ENCODE measurements around the gene GPR3. TPM values are rescaled to one million over a fixed set of nuclear protein-coding genes. Genes with fewer than 3 reads are reported as not detected.

Gene GPR3
- polyA plus RNA-seq, 2 of the 4 experiments (the other 2 are of a cell fraction) = 0.76 to 1.7 TPM

DNA sequence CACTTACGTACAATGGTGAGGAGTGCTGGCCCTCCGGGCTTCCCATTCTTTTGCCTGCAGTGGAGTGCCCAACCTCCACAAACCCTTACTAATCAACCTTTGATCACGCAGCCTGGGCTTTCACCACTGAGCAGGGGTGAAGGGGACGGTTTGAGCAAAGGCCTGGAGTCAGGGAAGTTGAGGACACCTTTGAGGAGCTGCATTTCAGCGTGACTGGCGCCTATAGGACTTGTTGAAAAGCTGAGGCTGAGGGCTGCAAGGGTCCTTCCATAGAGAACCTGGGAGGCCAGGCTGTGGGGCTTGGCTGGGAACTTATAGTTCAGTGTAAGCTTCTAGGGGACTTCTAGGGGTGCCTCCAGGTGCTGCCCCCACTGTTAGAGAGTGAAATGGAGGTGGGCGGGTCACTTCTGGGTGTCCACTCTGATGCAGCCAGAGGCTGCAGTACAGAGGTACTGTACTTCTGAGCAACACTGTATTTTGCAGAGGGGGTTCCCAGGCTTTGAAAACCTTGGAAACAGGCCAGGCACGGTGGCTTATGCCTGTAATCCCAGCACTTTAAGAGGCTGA is 40.8 kb upstream of the GPR3 start:
- Histone ChIP-seq H3K27ac (no peak overlapping the region), H3K9me3 (no peaks in the 10 kb centered on the region), H3K4me2 (no peak overlapping the region), H3K4me3 (no peak overlapping the region), H3K4me1 (peaks cover 14% of the 10 kb centered on the region; the same call in 1 of the 3 replicates)
- ChIA-PET POLR2A (no interaction called here), CTCF (interaction anchor here (1.0 to 12.1 kb wide), 4 partner anchors 10 to 55 kb away, joined by 3 to 134 read pairs (median 66); partner anchors contain the start of genes MAP3K6 and SYTL1)
- ATAC-seq = no peak
- no peak for TF ChIP-seq TP53 (CRISPR knock-in tag; IDR thresholded peaks at IDR 0.05)
- TF ChIP-seq JUN (IDR thresholded peaks at IDR 0.05) = no peak
- no peak for TF ChIP-seq CEBPB (IDR thresholded peaks at IDR 0.05)
- TF ChIP-seq, protein P1, sequence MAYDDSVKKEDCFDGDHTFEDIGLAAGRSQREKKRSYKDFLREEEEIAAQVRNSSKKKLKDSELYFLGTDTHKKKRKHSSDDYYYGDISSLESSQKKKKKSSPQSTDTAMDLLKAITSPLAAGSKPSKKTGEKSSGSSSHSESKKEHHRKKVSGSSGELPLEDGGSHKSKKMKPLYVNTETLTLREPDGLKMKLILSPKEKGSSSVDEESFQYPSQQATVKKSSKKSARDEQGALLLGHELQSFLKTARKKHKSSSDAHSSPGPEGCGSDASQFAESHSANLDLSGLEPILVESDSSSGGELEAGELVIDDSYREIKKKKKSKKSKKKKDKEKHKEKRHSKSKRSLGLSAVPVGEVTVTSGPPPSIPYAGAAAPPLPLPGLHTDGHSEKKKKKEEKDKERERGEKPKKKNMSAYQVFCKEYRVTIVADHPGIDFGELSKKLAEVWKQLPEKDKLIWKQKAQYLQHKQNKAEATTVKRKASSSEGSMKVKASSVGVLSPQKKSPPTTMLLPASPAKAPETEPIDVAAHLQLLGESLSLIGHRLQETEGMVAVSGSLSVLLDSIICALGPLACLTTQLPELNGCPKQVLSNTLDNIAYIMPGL (CRISPR knock-in tag; IDR thresholded peaks at IDR 0.05; ENCODE audit: borderline replicate concordance) = no peak
- TF ChIP-seq POLR2A (IDR thresholded peaks at IDR 0.05; ENCODE audit: low read length) = no peak
- TF ChIP-seq, protein P2, sequence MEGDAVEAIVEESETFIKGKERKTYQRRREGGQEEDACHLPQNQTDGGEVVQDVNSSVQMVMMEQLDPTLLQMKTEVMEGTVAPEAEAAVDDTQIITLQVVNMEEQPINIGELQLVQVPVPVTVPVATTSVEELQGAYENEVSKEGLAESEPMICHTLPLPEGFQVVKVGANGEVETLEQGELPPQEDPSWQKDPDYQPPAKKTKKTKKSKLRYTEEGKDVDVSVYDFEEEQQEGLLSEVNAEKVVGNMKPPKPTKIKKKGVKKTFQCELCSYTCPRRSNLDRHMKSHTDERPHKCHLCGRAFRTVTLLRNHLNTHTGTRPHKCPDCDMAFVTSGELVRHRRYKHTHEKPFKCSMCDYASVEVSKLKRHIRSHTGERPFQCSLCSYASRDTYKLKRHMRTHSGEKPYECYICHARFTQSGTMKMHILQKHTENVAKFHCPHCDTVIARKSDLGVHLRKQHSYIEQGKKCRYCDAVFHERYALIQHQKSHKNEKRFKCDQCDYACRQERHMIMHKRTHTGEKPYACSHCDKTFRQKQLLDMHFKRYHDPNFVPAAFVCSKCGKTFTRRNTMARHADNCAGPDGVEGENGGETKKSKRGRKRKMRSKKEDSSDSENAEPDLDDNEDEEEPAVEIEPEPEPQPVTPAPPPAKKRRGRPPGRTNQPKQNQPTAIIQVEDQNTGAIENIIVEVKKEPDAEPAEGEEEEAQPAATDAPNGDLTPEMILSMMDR (IDR thresholded peaks at IDR 0.05) = no peak
- no peak for TF ChIP-seq ZFP36 (IDR thresholded peaks at IDR 0.05; ENCODE audit: borderline replicate concordance, partially characterized antibody)
- TF ChIP-seq, protein P3, sequence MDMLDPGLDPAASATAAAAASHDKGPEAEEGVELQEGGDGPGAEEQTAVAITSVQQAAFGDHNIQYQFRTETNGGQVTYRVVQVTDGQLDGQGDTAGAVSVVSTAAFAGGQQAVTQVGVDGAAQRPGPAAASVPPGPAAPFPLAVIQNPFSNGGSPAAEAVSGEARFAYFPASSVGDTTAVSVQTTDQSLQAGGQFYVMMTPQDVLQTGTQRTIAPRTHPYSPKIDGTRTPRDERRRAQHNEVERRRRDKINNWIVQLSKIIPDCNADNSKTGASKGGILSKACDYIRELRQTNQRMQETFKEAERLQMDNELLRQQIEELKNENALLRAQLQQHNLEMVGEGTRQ (IDR thresholded peaks at IDR 0.05) = no peak
- TF ChIP-seq FOXS1 (CRISPR knock-in tag; IDR thresholded peaks at IDR 0.05) = no peak
- TF ChIP-seq RARB (CRISPR knock-in tag; IDR thresholded peaks at IDR 0.05) = no peak
- TF ChIP-seq, protein P4, sequence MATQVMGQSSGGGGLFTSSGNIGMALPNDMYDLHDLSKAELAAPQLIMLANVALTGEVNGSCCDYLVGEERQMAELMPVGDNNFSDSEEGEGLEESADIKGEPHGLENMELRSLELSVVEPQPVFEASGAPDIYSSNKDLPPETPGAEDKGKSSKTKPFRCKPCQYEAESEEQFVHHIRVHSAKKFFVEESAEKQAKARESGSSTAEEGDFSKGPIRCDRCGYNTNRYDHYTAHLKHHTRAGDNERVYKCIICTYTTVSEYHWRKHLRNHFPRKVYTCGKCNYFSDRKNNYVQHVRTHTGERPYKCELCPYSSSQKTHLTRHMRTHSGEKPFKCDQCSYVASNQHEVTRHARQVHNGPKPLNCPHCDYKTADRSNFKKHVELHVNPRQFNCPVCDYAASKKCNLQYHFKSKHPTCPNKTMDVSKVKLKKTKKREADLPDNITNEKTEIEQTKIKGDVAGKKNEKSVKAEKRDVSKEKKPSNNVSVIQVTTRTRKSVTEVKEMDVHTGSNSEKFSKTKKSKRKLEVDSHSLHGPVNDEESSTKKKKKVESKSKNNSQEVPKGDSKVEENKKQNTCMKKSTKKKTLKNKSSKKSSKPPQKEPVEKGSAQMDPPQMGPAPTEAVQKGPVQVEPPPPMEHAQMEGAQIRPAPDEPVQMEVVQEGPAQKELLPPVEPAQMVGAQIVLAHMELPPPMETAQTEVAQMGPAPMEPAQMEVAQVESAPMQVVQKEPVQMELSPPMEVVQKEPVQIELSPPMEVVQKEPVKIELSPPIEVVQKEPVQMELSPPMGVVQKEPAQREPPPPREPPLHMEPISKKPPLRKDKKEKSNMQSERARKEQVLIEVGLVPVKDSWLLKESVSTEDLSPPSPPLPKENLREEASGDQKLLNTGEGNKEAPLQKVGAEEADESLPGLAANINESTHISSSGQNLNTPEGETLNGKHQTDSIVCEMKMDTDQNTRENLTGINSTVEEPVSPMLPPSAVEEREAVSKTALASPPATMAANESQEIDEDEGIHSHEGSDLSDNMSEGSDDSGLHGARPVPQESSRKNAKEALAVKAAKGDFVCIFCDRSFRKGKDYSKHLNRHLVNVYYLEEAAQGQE (IDR thresholded peaks at IDR 0.05) = no peak
- no peak for TF ChIP-seq CBX2 (IDR thresholded peaks at IDR 0.05; ENCODE audit: borderline replicate concordance, low read depth)
- no peak for TF ChIP-seq ZC3H11A (IDR thresholded peaks at IDR 0.05)
- no peak for TF ChIP-seq RAD21 (conservative IDR thresholded peaks at IDR 0.05 in 1 of 2, IDR thresholded peaks at IDR 0.05 in 1 of 2)
- TF ChIP-seq FOSL2 (IDR thresholded peaks at IDR 0.05) = no peak
- TF ChIP-seq FOSL2 (CRISPR knock-in tag; IDR thresholded peaks at IDR 0.05) = no peak
- 83% methylated on average over 4 of the region's 8 CpGs for WGBS (ENCODE audit: missing lambda C conversion rate)
- no peak for FAIRE-seq
- no peak for DNase-seq (ENCODE audit: low read depth in 1 of 2, low spot score in 1 of 2)

DNA sequence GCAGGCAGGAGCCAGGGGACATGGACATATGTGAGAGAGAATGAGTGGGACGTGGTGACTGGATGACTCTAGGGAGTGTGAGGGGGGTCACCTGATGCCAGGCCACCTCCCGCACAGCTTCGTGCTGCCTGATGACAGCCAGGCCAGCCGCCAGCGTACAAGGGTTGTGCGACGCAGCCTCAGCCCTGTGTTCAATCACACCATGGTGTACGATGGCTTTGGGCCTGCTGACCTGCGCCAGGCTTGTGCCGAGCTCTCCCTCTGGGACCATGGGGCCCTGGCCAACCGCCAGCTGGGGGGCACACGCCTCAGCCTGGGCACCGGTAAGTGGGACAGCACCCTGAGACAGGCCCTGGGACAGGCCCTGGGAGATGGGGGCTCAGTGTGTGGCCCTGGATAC is 39.3 kb upstream of the GPR3 start:
- CTCF ChIA-PET = interaction anchor here (1.0 to 12.1 kb wide), 7 partner anchors 9 to 204 kb away, joined by 3 to 134 read pairs (median 3); partner anchors contain the start of genes MAP3K6 and SYTL1
- WGBS (ENCODE audit: missing lambda C conversion rate) = 96% methylated on average over 5 of the region's 13 CpGs
- no peak for TF ChIP-seq HOXB13 (CRISPR knock-in tag; IDR thresholded peaks at IDR 0.05; ENCODE audit: low read depth)
- TF ChIP-seq EHF (CRISPR knock-in tag; IDR thresholded peaks at IDR 0.05) = no peak
- TF ChIP-seq, protein P5, sequence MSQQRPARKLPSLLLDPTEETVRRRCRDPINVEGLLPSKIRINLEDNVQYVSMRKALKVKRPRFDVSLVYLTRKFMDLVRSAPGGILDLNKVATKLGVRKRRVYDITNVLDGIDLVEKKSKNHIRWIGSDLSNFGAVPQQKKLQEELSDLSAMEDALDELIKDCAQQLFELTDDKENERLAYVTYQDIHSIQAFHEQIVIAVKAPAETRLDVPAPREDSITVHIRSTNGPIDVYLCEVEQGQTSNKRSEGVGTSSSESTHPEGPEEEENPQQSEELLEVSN (IDR thresholded peaks at IDR 0.05; ENCODE audit: borderline replicate concordance, low read depth) = no peak
- no peak for TF ChIP-seq TP53 (CRISPR knock-in tag; IDR thresholded peaks at IDR 0.05)
- TF ChIP-seq, protein P6, sequence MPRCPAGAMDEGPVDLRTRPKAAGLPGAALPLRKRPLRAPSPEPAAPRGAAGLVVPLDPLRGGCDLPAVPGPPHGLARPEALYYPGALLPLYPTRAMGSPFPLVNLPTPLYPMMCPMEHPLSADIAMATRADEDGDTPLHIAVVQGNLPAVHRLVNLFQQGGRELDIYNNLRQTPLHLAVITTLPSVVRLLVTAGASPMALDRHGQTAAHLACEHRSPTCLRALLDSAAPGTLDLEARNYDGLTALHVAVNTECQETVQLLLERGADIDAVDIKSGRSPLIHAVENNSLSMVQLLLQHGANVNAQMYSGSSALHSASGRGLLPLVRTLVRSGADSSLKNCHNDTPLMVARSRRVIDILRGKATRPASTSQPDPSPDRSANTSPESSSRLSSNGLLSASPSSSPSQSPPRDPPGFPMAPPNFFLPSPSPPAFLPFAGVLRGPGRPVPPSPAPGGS (IDR thresholded peaks at IDR 0.05) = no peak
- TF ChIP-seq CEBPB (IDR thresholded peaks at IDR 0.05) = no peak
- TF ChIP-seq, protein P7, sequence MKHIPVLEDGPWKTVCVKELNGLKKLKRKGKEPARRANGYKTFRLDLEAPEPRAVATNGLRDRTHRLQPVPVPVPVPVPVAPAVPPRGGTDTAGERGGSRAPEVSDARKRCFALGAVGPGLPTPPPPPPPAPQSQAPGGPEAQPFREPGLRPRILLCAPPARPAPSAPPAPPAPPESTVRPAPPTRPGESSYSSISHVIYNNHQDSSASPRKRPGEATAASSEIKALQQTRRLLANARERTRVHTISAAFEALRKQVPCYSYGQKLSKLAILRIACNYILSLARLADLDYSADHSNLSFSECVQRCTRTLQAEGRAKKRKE (CRISPR knock-in tag; IDR thresholded peaks at IDR 0.05; ENCODE audit: low read depth) = no peak
- no peak for TF ChIP-seq EHMT2 (IDR thresholded peaks at IDR 0.05; ENCODE audit: low read depth)

More for the DNA sequence above, 39.3 kb upstream of the GPR3 start:
- POLR2A ChIA-PET = interaction anchor here (0.6 kb wide), 1 partner anchor 317 kb away, joined by 4 read pairs; no protein-coding TSS in a partner anchor
- Histone ChIP-seq H3K4me2 (no peak overlapping the region), H3K9me3 (no peaks in the 10 kb centered on the region), H3K4me1 (peaks cover 10% of the 10 kb centered on the region; the same call in 1 of the 3 replicates), H3K27ac (no peak overlapping the region), H3K4me3 (no peak overlapping the region)
- FAIRE-seq (no peak), DNase-seq (ENCODE audit: low read depth in 1 of 2, low spot score in 1 of 2) (no peak), ATAC-seq (no peak)

Data from A549 (cell line).